NCI-H774 (cell line): Measurements from ENCODE around the gene SNX8.

ENCODE experiments used
- DNase-seq: peaks from one replicate; lab custom pipeline; 2025; lab: John Stamatoyannopoulos, UW

Gene SNX8

GRCh38 chr7:2202901-2203765, 111.1 kb downstream of the SNX8 start:
- no peak for DNase-seq

DNA sequence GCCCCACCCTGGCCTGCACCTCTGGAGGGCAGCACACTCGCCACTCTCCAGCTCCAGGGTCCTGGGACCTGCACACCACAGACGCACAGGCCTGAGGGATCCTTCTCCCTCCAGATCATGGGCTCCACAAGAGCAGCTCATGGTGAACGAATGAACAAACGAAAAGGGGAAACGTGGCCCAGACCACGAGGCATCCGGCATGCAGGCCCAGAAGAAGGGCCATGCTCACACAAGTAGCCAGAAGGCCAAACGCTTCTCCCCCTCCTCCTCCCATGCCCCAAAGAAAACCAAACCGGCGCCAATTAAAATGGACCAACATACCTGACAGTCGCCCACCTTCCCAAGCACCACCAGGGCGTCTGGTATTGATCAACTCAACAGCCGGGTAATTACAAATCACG, 111.9 kb downstream of the SNX8 start:
- DNase-seq, result no peak
